HT1080 (cell line): ENCODE measurements around the gene FAM9C. TPM values are rescaled to one million over a fixed set of nuclear protein-coding genes. Genes with fewer than 3 reads are reported as not detected.
"Not testable (repeated sequence)": the region's sequence is repeated elsewhere in the genome, so short reads cannot be mapped to it uniquely, and the experiment has no call there.

ENCODE experiments used
- DNase-seq: peaks from one replicate; pipeline ENCODE4 v3.0.0-alpha.2; 2015; ENCODE audit warnings: low read depth
- total RNA-seq: library from RNA; depleted of rRNA; stranded (reverse); fragments of >200 nt; shearing (Covaris generic); gene quantifications from 2 replicates; pipeline ENCODE4 v1.2.3, GENCODE V29; 2014

Gene FAM9C
- total RNA-seq, 1 experiment from 2014 or later: not detected

- no peak for DNase-seq
Observed at GRCh38 chrX:13076176-13076961, 31.9 kb upstream of the FAM9C start.

GRCh38 chrX:13074297-13075262, 30.2 kb upstream of the FAM9C start:
- no peak for DNase-seq

GRCh38 chrX:13069771-13070416, 25.5 kb upstream of the FAM9C start:
- peak; percentile 59 for DNase-seq

GRCh38 chrX:13068651-13069050, 24.2 kb upstream of the FAM9C start:
- no peak for DNase-seq

GRCh38 chrX:13067773-13068172, 23.4 kb upstream of the FAM9C start:
- no peak for DNase-seq

GRCh38 chrX:13066391-13066790, 22.0 kb upstream of the FAM9C start:
- DNase-seq: no peak

GRCh38 chrX:13064599-13065143, 20.3 kb upstream of the FAM9C start:
- no peak for DNase-seq

- not testable (repeated sequence) for DNase-seq
Observed at GRCh38 chrX:13063124-13063523, 18.7 kb upstream of the FAM9C start.

GRCh38 chrX:13062331-13062730, 17.9 kb upstream of the FAM9C start:
- DNase-seq: not testable (repeated sequence)

- not testable (repeated sequence) for DNase-seq
Observed at GRCh38 chrX:13061215-13061708, 16.8 kb upstream of the FAM9C start.

- DNase-seq: peak; percentile 41
Observed at GRCh38 chrX:13059637-13060499, 15.4 kb upstream of the FAM9C start.

GRCh38 chrX:13055486-13055885, 11.1 kb upstream of the FAM9C start:
- no peak for DNase-seq

- DNase-seq: no peak
Observed at GRCh38 chrX:13053171-13053570, 8.8 kb upstream of the FAM9C start.

GRCh38 chrX:13051529-13052172, 7.2 kb upstream of the FAM9C start:
- no peak for DNase-seq

- DNase-seq: no peak
Observed at GRCh38 chrX:13051167-13051528, 6.7 kb upstream of the FAM9C start.

- no peak for DNase-seq
Observed at GRCh38 chrX:13050151-13050550, 5.7 kb upstream of the FAM9C start.

GRCh38 chrX:13048280-13048679, 3.9 kb upstream of the FAM9C start:
- DNase-seq: no peak

GRCh38 chrX:13047759-13048158, 3.3 kb upstream of the FAM9C start:
- no peak for DNase-seq

- no peak for DNase-seq
Observed at GRCh38 chrX:13046141-13046855, 1.9 kb upstream of the FAM9C start.
